Hepatocyte (in vitro differentiated cells): ENCODE data around the gene CD300A. TPM values are rescaled to one million over a fixed set of nuclear protein-coding genes. Genes with fewer than 3 reads are reported as not detected.

ENCODE experiments used
- DNase-seq: peaks from one replicate; pipeline ENCODE4 v3.0.0-alpha.2; 2016; ENCODE audit warnings: low spot score
- H2AFZ ChIP-seq: fragments of 200-600 bp; sonication (generic); 2 replicates; pipeline ENCODE4 v1.6.0; 2016; ENCODE audit warnings: antibody characterized with exemption, mild to moderate bottlenecking
- H3K27ac ChIP-seq: fragments of 200-600 bp; sonication (generic); 2 replicates; pipeline ENCODE4 v1.5.1; 2016; ENCODE audit warnings: mild to moderate bottlenecking
- H3K27me3 ChIP-seq: fragments of 200-600 bp; sonication (generic); 2 replicates; pipeline ENCODE4 v1.6.1; 2016
- H3K36me3 ChIP-seq: fragments of 200-600 bp; sonication (generic); replicated peaks from 2 replicates; pipeline ENCODE4 v1.5.1; 2016; ENCODE audit warnings: low read depth; ENCODE audit not compliant: insufficient read depth
- H3K4me1 ChIP-seq: fragments of 200-600 bp; sonication (generic); 2 replicates; pipeline ENCODE4 v1.5.1; 2016; ENCODE audit warnings: mild to moderate bottlenecking, moderate library complexity; ENCODE audit not compliant: insufficient read depth
- H3K4me2 ChIP-seq: fragments of 200-600 bp; sonication (generic); 2 replicates; pipeline ENCODE4 v1.6.0; 2016
- H3K4me3 ChIP-seq: fragments of 200-600 bp; sonication (generic); 2 replicates; pipeline ENCODE4 v1.5.1; 2016; ENCODE audit warnings: mild to moderate bottlenecking
- H3K79me2 ChIP-seq: fragments of 200-600 bp; sonication (generic); 2 replicates; pipeline ENCODE4 v1.6.0; 2017; ENCODE audit warnings: mild to moderate bottlenecking
- H3K9me2 ChIP-seq: fragments of 200-600 bp; sonication (generic); replicated peaks from 2 replicates; pipeline ENCODE4 v1.6.0; 2017; ENCODE audit warnings: mild to moderate bottlenecking; ENCODE audit not compliant: insufficient read depth
- H3K9me3 ChIP-seq: fragments of 200-600 bp; sonication (generic); 2 replicates; pipeline ENCODE4 v1.5.1; 2016; ENCODE audit warnings: low read depth, mild to moderate bottlenecking
- H4K20me1 ChIP-seq: fragments of 200-600 bp; sonication (generic); 2 replicates; pipeline ENCODE4 v1.6.0; 2016; ENCODE audit warnings: mild to moderate bottlenecking; ENCODE audit not compliant: insufficient read depth, poor library complexity, severe bottlenecking
- EZH2 ChIP-seq: fragments of 200-600 bp; sonication (generic); IDR thresholded peaks from 2 replicates; pipeline ENCODE4 v1.6.1; 2016; ENCODE audit warnings: antibody characterized with exemption, mild to moderate bottlenecking, borderline replicate concordance
- EZH2phosphoT487 ChIP-seq: fragments of 200-600 bp; sonication (generic); IDR thresholded peaks from one replicate; pipeline ENCODE4 v1.6.1; 2018; ENCODE audit warnings: antibody characterized with exemption, mild to moderate bottlenecking, low read depth, moderate library complexity; ENCODE audit not compliant: unreplicated experiment, severe bottlenecking
- WGBS: methylation state at CpG from one replicate; pipeline ENCODE4 v1.1.6; 2016; ENCODE audit warnings: low lambda C conversion rate; ENCODE audit errors: missing lambda C conversion rate; 5-methylcytosine and 5-hydroxymethylcytosine counted together
- polyA plus RNA-seq: library from polyadenylated mRNA; unstranded; fragments of >200 nt; fragmentation: Nextera tagmentation; extraction: Ambion mirVana; gene quantifications from 2 replicates; pipeline ENCODE4 v1.2.1, GENCODE V29; 2016
- total RNA-seq: library from RNA; depleted of rRNA; stranded (reverse); fragments of >200 nt; gene quantifications from 2 replicates; pipeline ENCODE4 v1.2.3, GENCODE V29; 2014
- TF ChIP-seq, protein P1 (sequence below): fragments of 200-600 bp; sonication (generic); IDR thresholded peaks from 2 replicates; pipeline ENCODE4 v1.5.1; 2016; ENCODE audit warnings: antibody characterized with exemption, mild to moderate bottlenecking; ENCODE audit not compliant: poor library complexity

The CD300A gene
- total and polyA plus RNA-seq, 2 experiments from 2014 or later, result 0.22 to 1.1 TPM

- H2AFZ ChIP-seq, result no peak overlapping the region
- H3K36me3 ChIP-seq, result no peaks in the 10 kb centered on the region
- H3K9me3 ChIP-seq, result no peaks in the 10 kb centered on the region
- peaks cover 42% of the 10 kb centered on the region for H3K79me2 ChIP-seq
- no peak overlapping the region for H3K4me3 ChIP-seq
- H4K20me1 ChIP-seq, result peaks cover 5% of the 10 kb centered on the region
- peak overlapping the region; percentile 99 for H3K27ac ChIP-seq
- WGBS, result 10% methylated on average over 13 of the region's 13 CpGs
- no peaks in the 10 kb centered on the region for H3K27me3 ChIP-seq
- TF ChIP-seq EZH2phosphoT487 (no peak), EZH2 (no peak)
- TF ChIP-seq, protein P1, sequence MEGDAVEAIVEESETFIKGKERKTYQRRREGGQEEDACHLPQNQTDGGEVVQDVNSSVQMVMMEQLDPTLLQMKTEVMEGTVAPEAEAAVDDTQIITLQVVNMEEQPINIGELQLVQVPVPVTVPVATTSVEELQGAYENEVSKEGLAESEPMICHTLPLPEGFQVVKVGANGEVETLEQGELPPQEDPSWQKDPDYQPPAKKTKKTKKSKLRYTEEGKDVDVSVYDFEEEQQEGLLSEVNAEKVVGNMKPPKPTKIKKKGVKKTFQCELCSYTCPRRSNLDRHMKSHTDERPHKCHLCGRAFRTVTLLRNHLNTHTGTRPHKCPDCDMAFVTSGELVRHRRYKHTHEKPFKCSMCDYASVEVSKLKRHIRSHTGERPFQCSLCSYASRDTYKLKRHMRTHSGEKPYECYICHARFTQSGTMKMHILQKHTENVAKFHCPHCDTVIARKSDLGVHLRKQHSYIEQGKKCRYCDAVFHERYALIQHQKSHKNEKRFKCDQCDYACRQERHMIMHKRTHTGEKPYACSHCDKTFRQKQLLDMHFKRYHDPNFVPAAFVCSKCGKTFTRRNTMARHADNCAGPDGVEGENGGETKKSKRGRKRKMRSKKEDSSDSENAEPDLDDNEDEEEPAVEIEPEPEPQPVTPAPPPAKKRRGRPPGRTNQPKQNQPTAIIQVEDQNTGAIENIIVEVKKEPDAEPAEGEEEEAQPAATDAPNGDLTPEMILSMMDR, result no peak
- no peak for DNase-seq
- no peaks in the 10 kb centered on the region for H3K9me2 ChIP-seq
- H3K4me1 ChIP-seq, result peaks cover 48% of the 10 kb centered on the region
- peak overlapping the region; percentile 89 for H3K4me2 ChIP-seq
These were observed 36.1 kb upstream of the CD300A start for GRCh38 chr17:74430385-74430705.

DNA sequence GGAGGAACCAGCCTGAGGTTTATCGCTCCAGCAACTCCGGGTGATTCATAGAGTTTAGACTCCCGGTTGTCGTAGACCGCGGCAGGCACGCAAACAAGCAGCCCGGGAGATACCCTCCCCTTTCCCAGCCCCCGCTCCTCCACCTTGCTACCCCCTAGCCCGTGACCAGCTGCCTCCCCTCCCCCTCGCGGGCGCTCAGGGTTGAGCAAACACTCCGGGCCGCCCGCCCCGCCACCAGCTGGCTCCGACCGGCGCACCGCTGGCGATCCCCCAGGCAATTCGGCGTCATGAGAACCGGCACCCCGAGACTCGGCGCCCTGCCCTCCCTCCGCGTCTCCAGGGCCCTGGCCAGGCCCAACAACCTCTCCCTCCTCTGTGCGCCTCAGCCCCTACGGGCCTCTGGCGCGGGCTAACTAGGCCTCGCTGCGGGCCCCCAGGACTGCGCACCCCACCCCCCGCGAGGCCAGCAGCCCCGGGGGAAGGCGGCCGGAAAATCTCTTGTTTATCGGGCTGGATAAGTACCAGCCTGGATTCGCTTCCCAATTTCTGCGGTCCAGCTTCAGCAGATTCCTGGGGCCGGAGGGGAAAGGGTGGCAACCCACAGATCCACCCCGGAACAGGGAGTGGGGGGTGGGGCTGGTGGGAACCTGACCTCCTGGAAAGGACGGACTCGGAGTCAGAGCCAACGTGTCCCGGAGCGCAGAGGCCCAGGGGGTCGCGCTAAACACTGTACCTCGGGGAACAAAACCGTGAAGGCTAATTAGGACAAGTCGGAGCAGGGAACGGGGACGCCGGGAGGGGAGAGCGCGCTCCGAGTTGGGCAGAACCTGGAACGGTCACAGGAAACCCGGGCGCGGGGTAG is 35.5 kb upstream of the CD300A start:
- Histone ChIP-seq H3K36me3 (no peaks in the 10 kb centered on the region), H3K9me2 (no peaks in the 10 kb centered on the region), H3K4me3 (peak overlapping the region; percentile 79), H3K27ac (peak overlapping the region; percentile 99), H3K4me2 (peak overlapping the region; percentile 89), H3K79me2 (peaks cover 48% of the 10 kb centered on the region), H3K9me3 (no peaks in the 10 kb centered on the region), H3K4me1 (peaks cover 54% of the 10 kb centered on the region), H2AFZ (peak overlapping the region; percentile 2), H3K27me3 (no peaks in the 10 kb centered on the region), H4K20me1 (peaks cover 5% of the 10 kb centered on the region)
- DNase-seq, result peak; percentile 97
- TF ChIP-seq EZH2, result no peak
- no peak for TF ChIP-seq EZH2phosphoT487
- TF ChIP-seq, protein P1, result no peak
- 3% methylated on average over 47 of the region's 67 CpGs for WGBS

GRCh38 chr17:74431568-74432423 is 34.6 kb upstream of the CD300A start, which contains the start of gene GPRC5C:
GPRC5C (plus strand) TSS chr17:74432088; CDS start chr17:74439777, 7,689 bp downstream.
- Histone ChIP-seq H4K20me1 (peaks cover 5% of the 10 kb centered on the region), H3K27me3 (no peaks in the 10 kb centered on the region), H3K4me1 (peaks cover 57% of the 10 kb centered on the region), H2AFZ (peak within 1 kb of the TSS; percentile 4), H3K4me3 (peak within 1 kb of the TSS; percentile 79), H3K9me3 (no peaks in the 10 kb centered on the region), H3K27ac (peak within 1 kb of the TSS; percentile 99), H3K36me3 (no peaks in the 10 kb centered on the region), H3K79me2 (peaks cover 57% of the 10 kb centered on the region), H3K9me2 (no peaks in the 10 kb centered on the region), H3K4me2 (peak within 1 kb of the TSS; percentile 89)
- peak; percentile 95 for DNase-seq
- 2% methylated on average over 61 of the region's 81 CpGs for WGBS
- TF ChIP-seq, protein P1, result no peak
- TF ChIP-seq EZH2, result no peak
- TF ChIP-seq EZH2phosphoT487, result no peak
